Breast epithelium (tissue), 4 donors: ENCODE results near the gene PMS1. TPM values are rescaled to one million over a fixed set of nuclear protein-coding genes. Genes with fewer than 3 reads are reported as not detected.
"Not testable (repeated sequence)": the region's sequence is repeated elsewhere in the genome, so short reads cannot be mapped to it uniquely, and the experiment has no call there.

Source experiments
- DNase-seq, 2 donors: peaks; one replicate each; pipeline ENCODE4 v3.0.0-alpha.2; 2019; ENCODE audit warnings: low spot score in 2 of 2
- H3K27ac ChIP-seq, 2 donors: fragments of 200-600 bp; sonication (generic) in 1 of 2; one replicate each; pipeline ENCODE4 v1.5.1; 2016 to 2019; ENCODE audit warnings: mild to moderate bottlenecking in 1 of 2
- H3K27me3 ChIP-seq, 2 donors: fragments of 200-600 bp; sonication (generic) in 1 of 2; one replicate each; pipeline versions ENCODE4 v1.5.1 to v1.6.0; 2017 to 2019; ENCODE audit warnings: control low read depth in 1 of 2, mild to moderate bottlenecking in 1 of 2
- H3K36me3 ChIP-seq: fragments of 200-600 bp; one replicate; pipeline ENCODE4 v1.5.1; 2019
- H3K4me1 ChIP-seq, 2 donors: fragments of 200-600 bp; sonication (generic); one replicate each; pipeline ENCODE4 v1.5.1; 2016 to 2019; ENCODE audit warnings: control low read depth in 1 of 2
- H3K4me3 ChIP-seq, 3 donors: fragments of 200-600 bp; sonication (generic); 1 replicate in 2 of 3; 2 replicates in 1 of 3; pipeline ENCODE4 v1.5.1; 2016 to 2019; ENCODE audit warnings: mild to moderate bottlenecking in 3 of 3, moderate library complexity in 2 of 3
- H3K9me3 ChIP-seq, 2 donors: fragments of 200-600 bp; sonication (generic) in 1 of 2; one replicate each; pipeline ENCODE4 v1.5.1; 2016 to 2019; ENCODE audit warnings: control low read depth in 1 of 2
- POLR2A ChIP-seq: fragments of 450-650 bp; IDR thresholded peaks from one replicate; pipeline ENCODE4 v1.6.1; 2016; ENCODE audit warnings: antibody characterized with exemption, mild to moderate bottlenecking, moderate library complexity
- POLR2AphosphoS5 ChIP-seq, 3 donors: sonication (generic); formaldehyde crosslinking; IDR thresholded peaks; one replicate each; pipeline ENCODE4 v1.6.1; 2017; ENCODE audit warnings: antibody characterized with exemption in 3 of 3
- intact Hi-C: fragments of 100-400 bp; cut with DNase I; formaldehyde crosslinking; loops from one replicate; pipeline ENCODE4 v1.15.1; 2023; ENCODE audit warnings: low total_unique reads
- total RNA-seq, 3 donors: library from RNA; depleted of rRNA; stranded (reverse); fragments of >200 nt; gene quantifications; one replicate each; pipeline ENCODE4 v1.1.0, GENCODE V29; 2016
- TF ChIP-seq, protein P1 (sequence below), 3 donors: fragments of 450-650 bp; IDR thresholded peaks; one replicate each; pipeline ENCODE4 v1.5.1; 2016 to 2017; ENCODE audit warnings: antibody characterized with exemption in 3 of 3, mild to moderate bottlenecking in 3 of 3, moderate library complexity in 3 of 3

The PMS1 gene
- total RNA-seq, 3 donors from 2014 or later = 18.1 to 29.1 (median 21.0) TPM

DNA sequence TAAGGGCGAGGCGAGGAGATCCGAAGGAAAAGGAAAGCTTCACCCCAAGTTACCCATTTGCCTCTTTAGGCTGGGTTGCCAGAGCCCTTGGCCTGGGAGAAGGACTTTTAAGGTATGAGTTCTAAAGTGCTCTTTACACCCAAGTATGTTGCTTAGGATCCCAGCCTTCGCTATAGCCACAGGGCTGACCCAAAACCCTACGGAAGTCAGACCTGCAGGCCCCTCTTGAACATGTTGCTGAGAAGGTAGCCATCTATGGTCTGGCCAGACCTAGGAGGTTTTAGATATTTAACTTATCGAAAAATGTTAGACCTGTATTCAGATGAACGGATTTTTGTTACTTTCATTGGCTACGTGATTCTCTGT, 95.4 kb downstream of the PMS1 start:
- intact Hi-C loops = no loop called here
- Histone ChIP-seq H3K4me3 (no peak overlapping the region), H3K4me1 (no peaks in the 10 kb centered on the region), H3K27me3 (no peaks in the 10 kb centered on the region), H3K9me3 (no peaks in the 10 kb centered on the region), H3K27ac (no peak overlapping the region), H3K36me3 (no peaks in the 10 kb centered on the region)
- TF ChIP-seq, protein P1, sequence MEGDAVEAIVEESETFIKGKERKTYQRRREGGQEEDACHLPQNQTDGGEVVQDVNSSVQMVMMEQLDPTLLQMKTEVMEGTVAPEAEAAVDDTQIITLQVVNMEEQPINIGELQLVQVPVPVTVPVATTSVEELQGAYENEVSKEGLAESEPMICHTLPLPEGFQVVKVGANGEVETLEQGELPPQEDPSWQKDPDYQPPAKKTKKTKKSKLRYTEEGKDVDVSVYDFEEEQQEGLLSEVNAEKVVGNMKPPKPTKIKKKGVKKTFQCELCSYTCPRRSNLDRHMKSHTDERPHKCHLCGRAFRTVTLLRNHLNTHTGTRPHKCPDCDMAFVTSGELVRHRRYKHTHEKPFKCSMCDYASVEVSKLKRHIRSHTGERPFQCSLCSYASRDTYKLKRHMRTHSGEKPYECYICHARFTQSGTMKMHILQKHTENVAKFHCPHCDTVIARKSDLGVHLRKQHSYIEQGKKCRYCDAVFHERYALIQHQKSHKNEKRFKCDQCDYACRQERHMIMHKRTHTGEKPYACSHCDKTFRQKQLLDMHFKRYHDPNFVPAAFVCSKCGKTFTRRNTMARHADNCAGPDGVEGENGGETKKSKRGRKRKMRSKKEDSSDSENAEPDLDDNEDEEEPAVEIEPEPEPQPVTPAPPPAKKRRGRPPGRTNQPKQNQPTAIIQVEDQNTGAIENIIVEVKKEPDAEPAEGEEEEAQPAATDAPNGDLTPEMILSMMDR (IDR thresholded peaks at IDR 0.05) = no peak
- TF ChIP-seq POLR2A (no peak), POLR2AphosphoS5 (IDR thresholded peaks at IDR 0.05) (no peak)
- no peak for DNase-seq

DNA sequence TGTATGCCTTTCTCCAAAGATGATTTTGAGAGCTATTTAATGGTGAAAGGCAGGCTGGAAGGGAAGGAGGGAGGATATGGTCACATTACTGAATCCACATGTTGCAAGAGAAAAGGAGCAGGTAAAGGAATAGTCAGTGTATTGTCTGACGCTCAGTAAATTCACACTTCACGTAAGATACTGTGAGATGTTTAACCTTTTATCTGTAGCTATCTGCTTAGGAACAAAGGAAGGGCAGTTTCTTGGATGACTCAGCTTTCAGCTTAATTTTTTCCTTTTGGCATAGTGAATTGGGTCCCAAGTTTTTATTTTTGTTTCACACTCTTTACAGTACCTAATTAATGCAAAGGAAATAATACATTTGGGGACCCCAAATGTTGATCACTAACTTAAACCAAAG, 96.2 kb downstream of the PMS1 start:
- Histone ChIP-seq H3K27ac (no peak overlapping the region), H3K4me1 (no peaks in the 10 kb centered on the region), H3K36me3 (no peaks in the 10 kb centered on the region), H3K27me3 (no peaks in the 10 kb centered on the region), H3K9me3 (no peaks in the 10 kb centered on the region), H3K4me3 (no peak overlapping the region)
- no peak for DNase-seq
- intact Hi-C loops = no loop called here
- TF ChIP-seq POLR2AphosphoS5 (IDR thresholded peaks at IDR 0.05) (no peak), POLR2A (no peak)
- TF ChIP-seq, protein P1 (IDR thresholded peaks at IDR 0.05) = no peak

DNA sequence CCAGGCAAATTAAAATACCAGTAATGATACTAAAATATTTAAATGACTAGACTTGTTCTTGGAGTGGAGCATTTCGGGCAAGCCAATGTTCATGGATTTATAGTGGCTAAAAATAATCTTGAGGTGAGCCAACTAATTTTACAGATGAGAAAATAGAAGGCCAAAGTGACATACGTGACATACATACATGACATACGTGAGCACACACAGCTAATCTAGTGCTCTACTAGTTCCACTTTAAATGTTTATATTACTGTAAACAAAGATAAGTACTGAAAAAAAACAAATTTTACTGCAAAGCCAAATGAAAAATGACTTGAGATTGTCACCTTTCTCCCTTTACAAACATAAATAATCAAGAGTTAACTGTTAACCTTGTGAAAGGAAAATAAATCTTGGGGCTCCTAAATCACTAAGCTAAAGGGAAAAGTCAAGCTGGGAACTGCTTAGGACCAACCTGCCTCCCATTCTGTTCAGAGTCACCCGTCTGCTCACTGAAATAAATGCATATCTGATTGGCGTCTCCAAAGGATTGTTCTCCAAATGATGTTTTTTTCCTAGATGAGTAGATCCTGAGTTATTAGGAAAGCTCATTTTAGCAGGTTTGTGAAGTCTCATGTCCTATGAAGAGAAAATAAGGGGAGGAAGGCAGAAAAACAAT, 96.7 kb downstream of the PMS1 start:
- no peak overlapping the region for H3K27ac ChIP-seq
- intact Hi-C loops = no loop called here

DNA sequence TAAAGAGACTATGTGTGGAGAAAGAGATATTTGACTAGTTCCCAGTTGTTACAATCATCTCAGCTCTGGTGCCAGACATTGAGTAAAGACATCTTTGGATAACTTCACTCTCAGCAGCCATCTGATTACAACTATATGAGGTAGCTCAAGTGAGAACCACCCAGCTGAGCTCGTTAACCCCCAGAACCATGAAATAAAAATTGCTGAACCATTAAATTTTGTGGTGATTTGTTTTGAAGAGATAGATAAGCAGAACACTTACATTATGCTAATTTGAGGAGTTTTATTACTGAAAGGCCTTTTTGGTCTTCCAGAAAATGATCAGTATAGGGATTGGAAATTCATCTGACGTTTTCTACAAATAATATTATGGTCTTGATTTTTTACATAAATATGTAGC, 101.1 kb downstream of the PMS1 start:
- Histone ChIP-seq H3K27me3 (no peaks in the 10 kb centered on the region), H3K36me3 (no peaks in the 10 kb centered on the region), H3K27ac (no peak overlapping the region), H3K4me1 (no peaks in the 10 kb centered on the region), H3K4me3 (no peak overlapping the region), H3K9me3 (peaks cover 0 to 4% of the 10 kb centered on the region in 2 donors)
- intact Hi-C loops = loop anchor here (5.0 kb wide), 1 partner anchor 177 kb away; the partner anchor contains the start of gene MSTN
- no peak for DNase-seq
- TF ChIP-seq POLR2A (no peak), POLR2AphosphoS5 (IDR thresholded peaks at IDR 0.05) (no peak)
- TF ChIP-seq, protein P1 (IDR thresholded peaks at IDR 0.05) = no peak

More for the DNA sequence above, 96.7 kb downstream of the PMS1 start:
- Histone ChIP-seq H3K27me3 (no peaks in the 10 kb centered on the region), H3K4me1 (no peaks in the 10 kb centered on the region), H3K36me3 (no peaks in the 10 kb centered on the region), H3K4me3 (no peak overlapping the region), H3K9me3 (no peaks in the 10 kb centered on the region)
- TF ChIP-seq POLR2AphosphoS5 (IDR thresholded peaks at IDR 0.05) (no peak), POLR2A (no peak)
- DNase-seq = no peak

DNA sequence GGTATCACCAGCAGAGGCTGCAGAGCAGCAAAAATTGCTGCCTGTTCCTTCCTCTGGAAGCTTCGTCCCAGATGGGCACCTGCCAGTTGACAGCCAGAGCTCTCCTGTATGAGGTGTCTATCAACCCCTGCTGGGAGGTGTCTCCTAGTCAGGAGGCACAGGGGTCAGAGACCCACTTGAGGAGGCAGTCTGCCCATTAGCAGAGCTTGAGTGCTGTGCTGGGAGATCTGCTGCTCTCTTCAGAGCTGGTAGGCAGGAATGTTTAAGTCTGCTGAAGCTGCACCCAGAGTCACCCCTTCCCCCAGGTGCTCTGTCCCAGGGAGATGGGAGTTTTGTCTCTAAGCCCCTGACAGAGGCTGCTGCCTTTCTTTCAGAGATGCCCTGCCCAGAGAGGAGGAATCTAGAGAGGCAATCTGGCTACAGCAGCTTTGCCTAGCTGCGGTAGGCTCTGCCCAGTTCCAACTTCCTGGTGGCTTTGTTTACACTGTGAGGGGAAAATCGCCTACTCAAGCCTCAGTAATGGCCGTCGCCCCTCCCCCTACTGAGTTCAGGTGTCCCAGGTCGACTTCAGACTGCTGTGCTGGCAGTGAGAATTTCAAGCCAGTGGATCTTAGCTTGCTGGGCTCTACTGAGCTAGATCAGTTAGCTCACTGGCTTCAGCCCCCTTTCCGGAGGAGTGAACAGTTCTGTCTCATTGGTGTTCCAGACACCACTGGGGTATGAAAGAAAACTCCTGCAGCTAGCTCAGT, 108.5 kb downstream of the PMS1 start:
- H3K27ac ChIP-seq, intact Hi-C loops, H3K9me3 ChIP-seq, H3K4me1 ChIP-seq, H3K4me3 ChIP-seq, H3K27me3 ChIP-seq, H3K36me3 ChIP-seq, DNase-seq: not testable (repeated sequence)

DNA sequence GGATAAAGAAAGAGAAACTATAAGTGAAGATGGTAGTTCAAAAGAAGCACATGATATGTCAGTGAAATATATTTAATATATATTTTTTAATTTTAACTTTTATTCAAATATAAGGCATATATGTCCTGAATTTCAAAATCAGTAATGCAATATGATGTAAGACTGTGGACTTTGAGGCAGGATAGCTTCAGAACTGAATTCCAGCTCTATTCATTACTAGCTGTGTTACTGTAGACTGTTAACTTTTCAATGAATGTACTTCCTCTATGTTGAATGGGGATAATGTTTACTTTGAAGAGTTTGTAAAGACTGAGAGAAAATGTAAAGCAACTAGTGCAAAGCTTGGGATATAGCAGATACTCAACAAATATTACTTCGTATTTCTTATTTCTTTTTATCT, 112.6 kb downstream of the PMS1 start:
- no peak overlapping the region for H3K27ac ChIP-seq
- no peaks in the 10 kb centered on the region for H3K4me1 ChIP-seq
- no peaks in the 10 kb centered on the region for H3K9me3 ChIP-seq
- no peak overlapping the region for H3K4me3 ChIP-seq
- TF ChIP-seq POLR2A = no peak
- TF ChIP-seq POLR2AphosphoS5 (IDR thresholded peaks at IDR 0.05) = no peak
- TF ChIP-seq, protein P1 (IDR thresholded peaks at IDR 0.05) = no peak
- H3K27me3 ChIP-seq = no peaks in the 10 kb centered on the region
- H3K36me3 ChIP-seq = no peaks in the 10 kb centered on the region
- DNase-seq = no peak
- intact Hi-C loops = no loop called here
